Mesodermal cell (in vitro differentiated cells): ENCODE results near the gene FREM1.

Experiments used
- H3K27ac ChIP-seq: 2 replicates; pipeline ENCODE4 v1.7.0; 2013; ENCODE audit warnings: mild to moderate bottlenecking, low read depth, low read length, moderate library complexity; ENCODE audit not compliant: severe bottlenecking
- H3K36me3 ChIP-seq: 2 replicates; pipeline ENCODE4 v1.7.1; 2013; ENCODE audit warnings: mild to moderate bottlenecking, low read length, moderate library complexity; ENCODE audit not compliant: control insufficient read depth, insufficient read depth
- H3K4me1 ChIP-seq: one replicate; pipeline ENCODE4 v1.7.1; 2013; ENCODE audit warnings: mild to moderate bottlenecking, low read length; ENCODE audit not compliant: insufficient read depth, control insufficient read depth, poor library complexity, severe bottlenecking
- H3K4me3 ChIP-seq: 2 replicates; pipeline ENCODE4 v1.7.0; 2013; ENCODE audit warnings: low read length, control low read depth, mild to moderate bottlenecking; ENCODE audit not compliant: insufficient read depth, poor library complexity, severe bottlenecking; ENCODE audit errors: extremely low read depth
- H3K9me3 ChIP-seq: 2 replicates; pipeline ENCODE4 v1.7.1; 2013; ENCODE audit warnings: mild to moderate bottlenecking, low read length, moderate library complexity; ENCODE audit not compliant: control insufficient read depth
- WGBS, 2 experiments: methylation state at CpG; one replicate each; pipeline ENCODE4 v1.1.5; 2013; ENCODE audit warnings: missing lambda C conversion rate in 2 of 2; ENCODE audit not compliant: insufficient coverage in 2 of 2; 5-methylcytosine and 5-hydroxymethylcytosine counted together

FREM1 gene

DNA sequence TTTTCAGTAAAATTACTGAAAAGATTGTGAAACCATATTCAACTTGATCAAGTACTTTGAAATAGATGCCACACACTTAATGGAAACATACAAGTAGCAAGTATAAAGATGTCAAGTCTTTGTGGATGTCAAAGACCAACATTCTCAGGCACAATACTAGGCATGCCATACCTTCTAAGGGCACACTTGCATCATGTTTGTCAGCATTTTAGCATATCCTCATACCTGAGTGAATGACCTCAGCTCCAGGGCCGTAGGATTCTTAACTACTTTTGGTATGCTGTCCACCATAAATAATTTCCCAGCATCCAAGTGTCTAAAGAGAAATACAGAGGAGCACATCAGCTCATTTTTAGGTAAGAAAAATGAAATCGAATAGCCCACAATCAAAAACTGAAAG lies 86.4 kb downstream of the FREM1 start:
- H3K4me3 ChIP-seq = no peak overlapping the region
- H3K36me3 ChIP-seq = peaks cover 3% of the 10 kb centered on the region
- no peaks in the 10 kb centered on the region for H3K9me3 ChIP-seq
- H3K27ac ChIP-seq = no peak overlapping the region
- WGBS, 2 experiments = 80 to 100% methylated on average over 1 of the region's 2 CpGs
- no peaks in the 10 kb centered on the region for H3K4me1 ChIP-seq

- WGBS, 2 experiments = no CpG with 5 or more reads among the region's 1 CpG
- Histone ChIP-seq H3K4me1 (no peaks in the 10 kb centered on the region), H3K9me3 (no peaks in the 10 kb centered on the region), H3K36me3 (peaks cover 3% of the 10 kb centered on the region), H3K4me3 (no peak overlapping the region), H3K27ac (no peak overlapping the region)
These were observed 87.6 kb downstream of the FREM1 start for GRCh38 chr9:14822666-14823065.

DNA sequence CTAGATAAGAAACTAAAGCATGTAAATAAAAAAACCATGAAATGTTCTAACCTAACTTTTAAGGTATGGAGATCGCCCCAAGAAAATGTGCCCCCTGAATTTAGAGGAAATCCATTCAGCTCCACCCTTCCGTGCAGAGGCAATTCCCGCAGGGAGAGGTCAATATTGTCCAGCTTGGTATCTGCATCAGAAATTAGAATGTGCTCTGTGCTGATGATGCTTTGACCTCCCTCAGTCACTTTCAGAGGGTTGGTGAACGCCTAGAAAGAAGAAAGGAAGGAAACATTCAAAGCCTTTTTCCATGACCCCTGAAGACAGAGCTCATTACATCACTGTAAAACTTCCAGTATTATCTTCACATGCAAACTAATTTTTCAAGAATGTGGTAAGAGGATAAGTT lies 91.0 kb downstream of the FREM1 start:
- H3K36me3 ChIP-seq = peaks cover 3% of the 10 kb centered on the region
- no peak overlapping the region for H3K27ac ChIP-seq
- no peaks in the 10 kb centered on the region for H3K4me1 ChIP-seq
- WGBS, 2 experiments = 94% methylated on average over 3 of the region's 4 CpGs; no CpG with 5 or more reads in 1 of the 2 experiments
- no peak overlapping the region for H3K4me3 ChIP-seq
- H3K9me3 ChIP-seq = no peaks in the 10 kb centered on the region

DNA sequence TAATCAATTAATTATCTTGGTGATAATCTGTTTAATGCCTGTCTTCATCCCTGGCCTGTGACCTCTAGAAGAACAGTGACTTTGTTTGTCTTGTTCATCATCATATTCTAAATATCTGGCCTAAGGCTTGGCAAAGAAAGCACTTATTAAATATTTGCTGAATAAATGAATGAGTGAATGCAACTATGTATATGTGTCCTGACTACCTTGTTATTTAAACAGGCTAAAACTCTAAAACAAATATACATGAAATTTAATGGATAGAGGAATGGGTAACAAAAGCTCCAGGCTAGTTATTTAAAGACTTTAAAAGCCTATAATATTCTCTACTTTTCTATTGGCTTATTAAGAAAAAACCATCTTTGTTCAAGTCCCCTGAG lies 96.0 kb downstream of the FREM1 start:
- peaks cover 7% of the 10 kb centered on the region for H3K36me3 ChIP-seq
- no peaks in the 10 kb centered on the region for H3K4me1 ChIP-seq
- no peak overlapping the region for H3K4me3 ChIP-seq
- H3K27ac ChIP-seq = no peak overlapping the region
- H3K9me3 ChIP-seq = no peaks in the 10 kb centered on the region

DNA sequence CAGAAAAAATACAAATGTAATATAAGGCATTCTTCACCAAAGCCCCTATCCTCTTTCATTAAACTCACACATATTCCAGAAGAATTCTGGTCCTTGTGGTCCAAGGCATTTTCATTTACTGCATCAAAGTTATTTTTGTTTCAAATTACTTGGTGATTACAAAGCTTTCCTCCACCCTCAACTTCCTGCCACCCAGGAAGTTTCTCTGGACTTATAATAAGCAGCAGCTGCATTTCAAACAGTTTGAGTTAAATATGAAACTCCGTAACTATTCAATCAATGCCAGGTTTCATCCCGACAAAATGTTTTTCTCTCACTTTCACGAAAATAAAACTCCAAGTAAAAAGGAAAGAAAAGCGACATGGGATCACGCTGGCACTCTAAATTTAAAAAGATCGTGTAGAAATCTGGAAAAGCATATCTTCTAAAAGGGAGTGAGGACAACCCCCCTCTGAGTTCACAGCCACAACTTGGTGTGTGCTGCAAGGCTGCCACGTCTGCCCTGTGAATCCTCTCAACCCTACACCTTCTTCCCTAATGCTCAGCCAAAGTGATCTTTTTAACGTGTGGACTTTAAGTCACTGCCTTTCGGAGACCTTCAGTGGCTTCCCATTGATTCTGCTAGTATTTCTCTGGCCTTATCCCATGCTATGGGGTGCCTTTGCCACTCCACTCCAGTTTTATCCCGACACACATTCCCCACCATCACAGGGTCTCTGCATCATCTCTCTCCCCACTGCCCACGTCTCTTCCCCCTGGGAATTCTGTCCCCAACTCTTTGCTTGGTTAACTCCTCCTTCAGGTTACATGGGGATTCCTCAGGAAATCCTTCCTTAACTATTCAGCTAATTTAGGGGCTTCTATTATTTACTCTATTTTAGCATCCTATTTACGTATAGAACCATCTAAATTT lies 96.6 kb downstream of the FREM1 start:
- Histone ChIP-seq H3K4me3 (no peak overlapping the region), H3K9me3 (no peaks in the 10 kb centered on the region), H3K36me3 (peaks cover 13% of the 10 kb centered on the region), H3K27ac (no peak overlapping the region), H3K4me1 (no peaks in the 10 kb centered on the region)
- 75 to 87% methylated on average over 5 to 7 of the region's 12 CpGs for WGBS, 2 experiments

DNA sequence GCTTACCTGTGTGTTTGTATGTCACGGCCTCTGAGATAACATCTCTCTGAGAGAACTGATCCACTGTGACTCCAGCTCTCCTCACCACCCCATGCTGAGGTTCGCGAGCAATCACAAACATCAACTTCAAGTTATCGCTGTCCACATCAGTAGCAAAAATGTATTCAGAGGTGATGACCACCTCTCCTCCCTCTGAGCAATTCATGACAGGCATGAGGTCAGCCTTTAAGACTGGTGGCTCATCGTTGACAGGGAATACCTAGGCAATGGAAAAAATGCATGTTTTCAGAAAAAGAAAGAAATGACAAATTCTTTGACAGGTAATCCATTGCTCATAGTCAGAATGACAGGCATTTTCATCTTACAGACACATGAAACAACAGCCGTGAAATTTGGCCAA lies 97.4 kb downstream of the FREM1 start:
- WGBS, 2 experiments = 88 to 96% methylated on average over 4 to 5 of the region's 6 CpGs
- Histone ChIP-seq H3K36me3 (peaks cover 15% of the 10 kb centered on the region), H3K4me1 (no peaks in the 10 kb centered on the region), H3K27ac (no peak overlapping the region), H3K9me3 (no peaks in the 10 kb centered on the region), H3K4me3 (no peak overlapping the region)

DNA sequence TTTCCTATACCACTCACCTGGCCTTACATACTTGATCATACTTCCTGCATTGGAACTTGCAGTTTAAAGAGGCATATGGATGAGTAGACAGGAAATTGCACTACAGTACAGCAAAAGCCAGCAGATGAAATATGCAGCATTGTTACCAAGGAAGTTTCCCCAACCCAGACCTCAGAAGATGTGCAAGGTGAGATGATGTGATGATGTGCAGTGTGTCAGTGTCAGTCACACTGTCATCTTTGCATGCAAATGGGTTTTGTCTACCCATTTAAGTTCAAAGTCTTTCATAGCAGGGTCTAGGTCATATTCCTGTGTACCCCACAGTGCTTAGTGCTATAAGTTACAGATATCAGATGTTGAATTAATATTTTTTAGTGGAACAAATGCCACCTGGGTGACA lies 98.4 kb downstream of the FREM1 start:
- H3K4me3 ChIP-seq = no peak overlapping the region
- H3K27ac ChIP-seq = no peak overlapping the region
- H3K36me3 ChIP-seq = peaks cover 15% of the 10 kb centered on the region
- H3K4me1 ChIP-seq = no peaks in the 10 kb centered on the region
- no peaks in the 10 kb centered on the region for H3K9me3 ChIP-seq

- Histone ChIP-seq H3K4me3 (no peak overlapping the region), H3K9me3 (no peaks in the 10 kb centered on the region), H3K36me3 (peaks cover 13% of the 10 kb centered on the region), H3K27ac (no peak overlapping the region), H3K4me1 (no peaks in the 10 kb centered on the region)
- WGBS, 2 experiments = 100% methylated on average over 3 to 4 of the region's 6 CpGs
These were observed 103.2 kb downstream of the FREM1 start for GRCh38 chr9:14806941-14807520.

DNA sequence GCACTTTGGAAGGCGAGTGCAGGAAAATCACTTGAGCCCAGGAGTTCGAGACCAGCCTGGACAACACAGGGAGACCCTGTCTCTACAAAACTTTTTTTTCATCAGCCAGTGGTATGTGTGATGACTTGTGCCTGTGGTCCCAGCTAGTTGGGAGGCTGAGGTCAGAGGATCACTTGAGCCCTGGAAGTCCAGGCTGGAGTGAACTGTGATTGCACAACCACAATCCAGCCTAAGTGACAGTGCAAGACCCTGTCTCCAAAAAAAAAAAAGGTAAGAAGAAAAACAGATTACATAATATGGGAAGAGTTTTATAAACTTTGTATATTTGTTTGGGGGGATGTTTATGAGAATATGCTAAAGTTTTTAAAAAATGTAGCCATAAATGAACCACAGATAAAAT lies 111.2 kb downstream of the FREM1 start:
- 92 to 100% methylated on average over 1 to 2 of the region's 2 CpGs for WGBS, 2 experiments
- no peaks in the 10 kb centered on the region for H3K4me1 ChIP-seq
- H3K36me3 ChIP-seq = no peaks in the 10 kb centered on the region
- H3K9me3 ChIP-seq = no peaks in the 10 kb centered on the region
- H3K4me3 ChIP-seq = no peak overlapping the region
- H3K27ac ChIP-seq = no peak overlapping the region

DNA sequence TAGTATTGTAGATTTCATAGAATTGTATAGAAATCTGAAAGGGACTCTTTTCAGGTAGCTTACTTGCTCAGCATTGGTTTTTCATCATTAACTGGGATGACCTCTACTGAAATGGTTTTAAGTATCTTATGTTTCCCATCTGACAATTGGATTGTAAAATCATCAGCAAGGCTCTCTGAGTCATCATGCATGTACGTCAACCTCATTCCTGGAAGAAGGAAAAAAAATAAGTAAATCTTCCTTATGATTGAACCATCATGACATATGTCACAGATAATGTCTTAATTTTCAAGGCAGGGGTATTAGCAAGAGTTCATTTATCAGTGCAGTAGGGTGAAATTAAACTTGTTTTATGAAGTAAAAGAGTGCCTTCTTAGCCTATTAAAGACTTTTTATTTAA lies 112.8 kb downstream of the FREM1 start:
- Histone ChIP-seq H3K36me3 (no peaks in the 10 kb centered on the region), H3K27ac (no peak overlapping the region), H3K4me1 (no peaks in the 10 kb centered on the region), H3K4me3 (no peak overlapping the region), H3K9me3 (no peaks in the 10 kb centered on the region)
- WGBS, 2 experiments = no CpG with 5 or more reads among the region's 1 CpG

DNA sequence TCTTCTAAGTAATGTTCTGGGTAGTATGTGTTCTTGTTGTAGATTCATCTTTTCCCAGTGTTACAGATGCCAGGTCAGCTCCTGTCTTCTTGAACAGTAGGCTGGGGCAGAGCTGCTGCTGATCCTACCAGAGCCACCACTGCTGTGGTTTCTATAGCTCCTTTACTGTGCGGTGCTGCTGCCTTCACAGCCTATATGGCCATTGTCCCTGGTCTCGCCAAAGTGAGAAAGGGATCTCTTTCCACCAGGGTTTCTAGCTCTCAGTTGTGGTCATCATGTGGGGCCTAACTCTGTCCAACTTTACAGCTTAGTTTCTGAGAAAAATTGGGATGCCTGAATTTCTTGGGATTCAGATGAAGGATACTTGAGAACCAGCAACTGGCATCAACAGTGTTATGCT lies 116.8 kb downstream of the FREM1 start:
- Histone ChIP-seq H3K27ac (no peak overlapping the region), H3K9me3 (no peaks in the 10 kb centered on the region), H3K36me3 (no peaks in the 10 kb centered on the region), H3K4me3 (no peak overlapping the region), H3K4me1 (no peaks in the 10 kb centered on the region)
- 84 to 94% methylated on average over 2 of the region's 2 CpGs for WGBS, 2 experiments
